H1 (cell line): Measurements from ENCODE around the gene CANT1. TPM values are rescaled to one million over a fixed set of nuclear protein-coding genes. Genes with fewer than 3 reads are reported as not detected.

Source experiments
- CTCF ChIA-PET: fragments of 300-600 bp; sonication (Branson Sonifier 250); formaldehyde crosslinking; loops from one replicate; lab custom pipeline; 2021; ENCODE audit not compliant: partially characterized antibody; lab: Charles Lee
- POLR2A ChIA-PET: fragments of 300-600 bp; sonication (Branson Sonifier 250); formaldehyde crosslinking; loops from one replicate; lab custom pipeline; 2021; ENCODE audit warnings: inconsistent platforms; ENCODE audit not compliant: partially characterized antibody; lab: Charles Lee
- DNase-seq, 2 experiments: peaks; one replicate each; pipeline versions ENCODE4 v3.0.0 to v3.0.0-alpha.2; 2010 to 2022; ENCODE audit warnings: low spot score in 2 of 2, low read depth in 1 of 2, mixed read lengths in 1 of 2
- FAIRE-seq: peaks from 2 replicates; lab custom pipeline; 2011; peaks lifted over from hg19 to GRCh38; lab: Jason Lieb, UNC
- H2AFZ ChIP-seq: 2 replicates; pipeline ENCODE4 v1.8.1; 2012; ENCODE audit warnings: low read length, inconsistent platforms
- H2AK5ac ChIP-seq: 2 replicates; pipeline ENCODE4 v1.6.1; 2013; ENCODE audit warnings: low read depth, low read length
- H2BK120ac ChIP-seq: replicated peaks from 2 replicates; pipeline ENCODE3; 2013; ENCODE audit warnings: low read depth, low read length, inconsistent platforms
- H2BK12ac ChIP-seq: 2 replicates; pipeline ENCODE4 v1.6.1; 2013; ENCODE audit warnings: low read depth, low read length
- H2BK15ac ChIP-seq: 2 replicates; pipeline ENCODE4 v1.6.1; 2013; ENCODE audit warnings: low read length
- H2BK20ac ChIP-seq: 2 replicates; pipeline ENCODE4 v1.6.1; 2013; ENCODE audit warnings: low read length
- H2BK5ac ChIP-seq: 2 replicates; pipeline ENCODE4 v1.6.1; 2013; ENCODE audit warnings: low read depth, low read length
- H3K14ac ChIP-seq: 2 replicates; pipeline ENCODE4 v1.6.1; 2013; ENCODE audit warnings: inconsistent platforms; ENCODE audit not compliant: insufficient read length
- H3K18ac ChIP-seq: 2 replicates; pipeline ENCODE4 v1.6.1; 2013; ENCODE audit warnings: low read length; ENCODE audit errors: extremely low read depth
- H3K23ac ChIP-seq: 2 replicates; pipeline ENCODE4 v1.6.1; 2013; ENCODE audit warnings: inconsistent platforms; ENCODE audit not compliant: insufficient read length
- H3K23me2 ChIP-seq: 2 replicates; pipeline ENCODE4 v1.6.1; 2013; ENCODE audit warnings: low read depth, low read length
- H3K27ac ChIP-seq: 2 replicates; pipeline ENCODE4 v1.6.1; 2011; ENCODE audit warnings: low read depth, low read length, inconsistent platforms
- H3K27me3 ChIP-seq, 4 experiments: replicated peaks in 1 of 4; 1 replicate in 1 of 4; 2 replicates in 3 of 4; pipeline versions ENCODE4 v1.6.1 to v1.8.1; 2011 to 2013; ENCODE audit warnings: low read length in 3 of 4, mild to moderate bottlenecking in 3 of 4, inconsistent platforms in 2 of 4, mixed read lengths in 2 of 4, moderate library complexity in 1 of 4; ENCODE audit not compliant: control insufficient read depth in 3 of 4, insufficient read depth in 3 of 4; ENCODE audit errors: extremely low read depth in 1 of 4
- H3K36me3 ChIP-seq, 4 experiments: 2 replicates each; pipeline versions ENCODE4 v1.6.1 to v1.8.1; 2011 to 2013; ENCODE audit warnings: mild to moderate bottlenecking in 4 of 4, low read length in 3 of 4, moderate library complexity in 2 of 4, control low read depth in 1 of 4, inconsistent platforms in 1 of 4; ENCODE audit not compliant: insufficient read depth in 4 of 4, control insufficient read depth in 2 of 4
- H3K4ac ChIP-seq: replicated peaks from 2 replicates; pipeline ENCODE3; 2013; ENCODE audit warnings: low read length, low read depth, mixed read lengths, inconsistent platforms; ENCODE audit not compliant: insufficient read length
- H3K4me1 ChIP-seq, 4 experiments: replicated peaks in 1 of 4; 1 replicate in 1 of 4; 2 replicates in 3 of 4; pipeline versions ENCODE4 v1.6.1 to v1.8.1; 2011 to 2013; ENCODE audit warnings: low read length in 3 of 4, inconsistent platforms in 2 of 4, mixed read lengths in 1 of 4; ENCODE audit not compliant: insufficient read depth in 4 of 4, control insufficient read depth in 3 of 4
- H3K4me2 ChIP-seq, 2 experiments: 2 replicates each; pipeline versions ENCODE4 v1.6.1 to v1.8.1; 2011 to 2013; ENCODE audit warnings: low read depth in 2 of 2, low read length in 2 of 2, control low read depth in 1 of 2, inconsistent platforms in 1 of 2, mild to moderate bottlenecking in 1 of 2; ENCODE audit not compliant: insufficient read depth in 1 of 2
- H3K4me3 ChIP-seq, 4 experiments: fragments of 200-600, 300-600 bp in 1 of 4; sonication (generic), shearing (Covaris generic), sonication (Bioruptor Twin) in 1 of 4; 2 replicates each; pipeline versions ENCODE4 v1.5.1 to v1.8.1; 2011 to 2016; ENCODE audit warnings: low read length in 4 of 4, low read depth in 3 of 4, control low read depth in 2 of 4, inconsistent platforms in 2 of 4, mild to moderate bottlenecking in 2 of 4, mixed read lengths in 1 of 4, moderate library complexity in 1 of 4; ENCODE audit not compliant: insufficient read depth in 2 of 4; ENCODE audit errors: extremely low read depth in 1 of 4
- H3K56ac ChIP-seq: replicated peaks from 2 replicates; pipeline ENCODE3; 2013; ENCODE audit warnings: low read depth, mild to moderate bottlenecking, mixed read lengths, low read length, inconsistent platforms; ENCODE audit not compliant: insufficient read length
- H3K79me1 ChIP-seq: 2 replicates; pipeline ENCODE4 v1.6.1; 2013; ENCODE audit warnings: low read depth, low read length, control low read depth
- H3K79me2 ChIP-seq, 2 experiments: 2 replicates each; pipeline versions ENCODE4 v1.6.1 to v1.8.1; 2012 to 2013; ENCODE audit warnings: low read length in 2 of 2, mild to moderate bottlenecking in 2 of 2, inconsistent platforms in 1 of 2; ENCODE audit not compliant: insufficient read depth in 2 of 2, control insufficient read depth in 1 of 2
- H3K9ac ChIP-seq, 4 experiments: replicated peaks in 1 of 4; 1 replicate in 1 of 4; 2 replicates in 3 of 4; pipeline versions ENCODE4 v1.6.1 to v1.8.1; 2011 to 2013; ENCODE audit warnings: low read depth in 3 of 4, low read length in 3 of 4, control low read depth in 2 of 4, mild to moderate bottlenecking in 2 of 4, moderate library complexity in 2 of 4, inconsistent platforms in 1 of 4; ENCODE audit errors: extremely low read depth in 1 of 4
- H3K9me3 ChIP-seq, 2 experiments: 2 replicates each; pipeline versions ENCODE4 v1.6.1 to v1.8.1; 2012 to 2013; ENCODE audit warnings: mild to moderate bottlenecking in 2 of 2, moderate library complexity in 2 of 2, control low read depth in 1 of 2, inconsistent platforms in 1 of 2, low read depth in 1 of 2, low read length in 1 of 2, mixed read lengths in 1 of 2; ENCODE audit not compliant: insufficient read depth in 2 of 2
- H4K20me1 ChIP-seq, 2 experiments: replicated peaks in 1 of 2; 2 replicates each; pipeline versions ENCODE3 to v1.8.1; 2011 to 2013; ENCODE audit warnings: inconsistent platforms in 2 of 2, low read length in 2 of 2, mild to moderate bottlenecking in 1 of 2; ENCODE audit not compliant: insufficient read depth in 2 of 2, control insufficient read depth in 1 of 2
- H4K5ac ChIP-seq: 2 replicates; pipeline ENCODE4 v1.6.1; 2013; ENCODE audit warnings: low read length, low read depth, mixed read lengths, inconsistent platforms; ENCODE audit not compliant: insufficient read length
- H4K8ac ChIP-seq: 2 replicates; pipeline ENCODE4 v1.8.0; 2013; ENCODE audit warnings: mild to moderate bottlenecking, moderate library complexity, low read length, inconsistent platforms; ENCODE audit not compliant: insufficient read depth; ENCODE audit errors: extremely low read depth
- H4K91ac ChIP-seq: replicated peaks from 2 replicates; pipeline ENCODE3; 2013; ENCODE audit warnings: low read length, mixed read lengths, inconsistent platforms; ENCODE audit not compliant: insufficient read length
- BACH1 ChIP-seq: IDR thresholded peaks from 2 replicates; pipeline ENCODE4 v1.6.1; 2012; ENCODE audit warnings: low read length, improper control_type of control experiment
- BCL11A ChIP-seq, 2 experiments: IDR thresholded peaks; one replicate each; pipeline ENCODE4 v1.6.1; 2011; ENCODE audit warnings: low read depth in 2 of 2, low read length in 2 of 2, mild to moderate bottlenecking in 2 of 2
- EZH2 ChIP-seq: fragments of 200-600 bp; sonication (generic); IDR thresholded peaks from 2 replicates; pipeline ENCODE4 v1.7.1; 2012; ENCODE audit warnings: low read depth, mild to moderate bottlenecking, moderate library complexity, low read length, inconsistent platforms; ENCODE audit not compliant: severe bottlenecking
- POLR2AphosphoS5 ChIP-seq: IDR thresholded peaks from 2 replicates; pipeline ENCODE4 v1.6.1; 2011; ENCODE audit warnings: low read depth, low read length
- RAD21 ChIP-seq, 2 experiments: IDR thresholded peaks in 1 of 2; conservative IDR thresholded peaks in 1 of 2; 2 replicates each; pipeline ENCODE4 v1.6.1; 2011; ENCODE audit warnings: low read depth in 2 of 2, low read length in 2 of 2, improper control_type of control experiment in 1 of 2, inconsistent platforms in 1 of 2, mild to moderate bottlenecking in 1 of 2, moderate library complexity in 1 of 2
- SP1 ChIP-seq: IDR thresholded peaks from 2 replicates; pipeline ENCODE4 v1.6.1; 2011; ENCODE audit warnings: low read depth, low read length
- YY1 ChIP-seq: IDR thresholded peaks from 2 replicates; pipeline ENCODE4 v1.6.1; 2011; ENCODE audit warnings: low read depth, mild to moderate bottlenecking, low read length
- WGBS, 2 experiments: shearing (Covaris generic) in 1 of 2; methylation state at CpG; one replicate each; pipeline versions ENCODE4 v1.1.6 to v1.1.7; 2013 to 2015; ENCODE audit warnings: low lambda C conversion rate in 2 of 2, mixed read lengths in 2 of 2, inconsistent platforms in 1 of 2, low coverage in 1 of 2, missing lambda C conversion rate in 1 of 2; ENCODE audit not compliant: insufficient replicate concordance in 2 of 2, insufficient coverage in 1 of 2, insufficient read length in 1 of 2; ENCODE audit errors: extremely low coverage in 1 of 2, missing lambda C conversion rate in 1 of 2; 5-methylcytosine and 5-hydroxymethylcytosine counted together
- polyA plus RNA-seq, 7 experiments: library from polyadenylated mRNA; depleted of rRNA in 3 of 7; stranded (reverse) in 5 of 7; unstranded in 2 of 7; fragments of >200 nt in 5 of 7; fragments of 200-250 nt in 2 of 7; gene quantifications; 1 replicate in 5 of 7; 2 replicates in 1 of 7; 4 replicates in 1 of 7; pipeline versions ENCODE4 v1.2.1 to v1.2.3, GENCODE V29; 2011 to 2013; ENCODE audit warnings: missing spikeins in 2 of 7, mixed read lengths in 2 of 7
- total RNA-seq: library from RNA; stranded (reverse); fragmentation: NEBNext Ultra II Directional; extraction: Animal tissue kit (Norgen Biotek cat#: 25700); gene quantifications from 2 replicates; pipeline ENCODE4 v1.2.1, GENCODE V29; 2021

The CANT1 gene
- total and polyA plus RNA-seq, 2 of the 8 experiments (the other 6 are each of a cell fraction or from before 2014, with no cell fraction given) = 23.0 to 32.6 TPM

DNA sequence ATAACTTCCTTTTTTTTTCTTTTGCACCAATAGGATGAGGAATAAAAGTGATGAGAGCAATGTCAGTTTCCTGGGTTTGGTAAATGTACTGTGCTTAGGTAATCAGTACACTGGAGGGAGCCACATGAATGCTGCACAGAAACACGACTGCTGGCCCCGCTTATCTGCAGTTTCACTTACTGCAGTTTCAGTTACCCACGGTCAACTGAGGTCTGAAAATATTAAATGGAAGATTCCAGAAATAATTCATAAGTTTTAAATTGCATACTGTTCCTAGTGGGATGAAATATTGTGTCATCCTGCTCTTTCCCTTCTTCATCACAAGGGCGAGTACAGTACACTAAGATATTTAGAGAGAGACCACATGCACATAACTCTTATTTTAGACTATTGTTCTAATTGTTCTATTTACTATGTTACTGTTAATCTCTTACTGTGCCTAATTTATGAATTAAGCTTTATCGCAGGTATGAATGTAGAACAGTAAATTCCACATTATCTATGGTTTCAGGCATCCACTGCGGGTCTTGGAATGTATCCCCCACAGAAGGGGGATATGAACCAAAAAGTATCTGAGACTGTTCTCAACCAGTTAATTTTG is 23.4 kb downstream of the CANT1 start:
- no peak overlapping the region for H2BK20ac ChIP-seq
- H3K4me1 ChIP-seq = no peaks in the 10 kb centered on the region; a peak in 1 of 7 replicates
- TF ChIP-seq POLR2AphosphoS5 (no peak), BCL11A (IDR thresholded peaks at IDR 0.05; ENCODE audit: low read depth in 2 of 2, low read length in 2 of 2) (no peak), BACH1 (no peak), RAD21 (IDR thresholded peaks at IDR 0.05 in 1 of 2, conservative IDR thresholded peaks at IDR 0.05 in 1 of 2; ENCODE audit: low read depth in 2 of 2, low read length in 2 of 2) (peak in 1 of 2 experiments; percentile 20; a peak in 2 of 4 replicates), YY1 (no peak), SP1 (no peak), EZH2 (no peak)
- H3K27me3 ChIP-seq = no peaks in the 10 kb centered on the region
- no peaks in the 10 kb centered on the region for H4K20me1 ChIP-seq
- no peaks in the 10 kb centered on the region for H3K23me2 ChIP-seq
- no peak overlapping the region for H4K5ac ChIP-seq
- H3K27ac ChIP-seq = no peak overlapping the region
- FAIRE-seq (no peak), DNase-seq (no peak)
- H4K8ac ChIP-seq = no peak overlapping the region
- H3K4me3 ChIP-seq = peak overlapping the region in 1 of 4 experiments; percentile 4; a peak in 1 of 8 replicates
- POLR2A ChIA-PET = interaction anchor here (0.7 to 1.2 kb wide), 2 partner anchors 66 to 1102 kb away, joined by 3 read pairs; no protein-coding TSS in a partner anchor
- no peak overlapping the region; the same call in 1 of the 2 replicates for H2AFZ ChIP-seq
- H4K91ac ChIP-seq = no peak overlapping the region
- H2BK15ac ChIP-seq = no peak overlapping the region
- no peak overlapping the region for H3K23ac ChIP-seq
- no peak overlapping the region for H2BK5ac ChIP-seq
- H3K79me1 ChIP-seq = no peaks in the 10 kb centered on the region
- H2BK120ac ChIP-seq = no peak overlapping the region
- H3K9me3 ChIP-seq = no peaks in the 10 kb centered on the region
- no peak overlapping the region for H3K18ac ChIP-seq
- no peak overlapping the region for H3K4ac ChIP-seq
- peaks cover 0 to 2% (median 0%) of the 10 kb centered on the region in 4 experiments; a peak in 2 of 8 replicates for H3K36me3 ChIP-seq
- H3K4me2 ChIP-seq = peak overlapping the region in 1 of 2 experiments; percentile 36; a peak in 2 of 4 replicates
- no peak overlapping the region for H3K14ac ChIP-seq
- CTCF ChIA-PET = interaction anchor here (1.0 to 1.8 kb wide), 2 partner anchors 10 to 13 kb away, joined by 3 to 4 read pairs; no protein-coding TSS in a partner anchor
- no peak overlapping the region for H3K56ac ChIP-seq
- H3K9ac ChIP-seq = no peak overlapping the region
- H2AK5ac ChIP-seq = no peak overlapping the region
- no peak overlapping the region for H2BK12ac ChIP-seq
- 84% methylated on average over 6 of the region's 6 CpGs; no CpG with 5 or more reads in 1 of the 2 experiments for WGBS, 2 experiments
- no peaks in the 10 kb centered on the region for H3K79me2 ChIP-seq
